Upper lobe of right lung (tissue), 1 donor: ENCODE measurements around the gene TRIM44. TPM values are rescaled to one million over a fixed set of nuclear protein-coding genes. Genes with fewer than 3 reads are reported as not detected.

Experiments
- ATAC-seq: fragments of 200-7000 bp; cut with Tn5 transposase; one replicate; pipeline ENCODE4 v1.9.1; 2020; ENCODE audit warnings: mild to moderate bottlenecking, moderate library complexity
- DNase-seq: peaks from one replicate; pipeline ENCODE4 v3.0.0-alpha.2; 2020
- H3K27ac ChIP-seq: fragments of 200-600 bp; one replicate; pipeline ENCODE4 v1.8.0; 2022
- H3K27me3 ChIP-seq: fragments of 200-600 bp; one replicate; pipeline ENCODE4 v1.8.0; 2022; ENCODE audit warnings: mild to moderate bottlenecking
- H3K36me3 ChIP-seq: fragments of 200-600 bp; one replicate; pipeline ENCODE4 v1.8.0; 2022
- H3K4me1 ChIP-seq: fragments of 200-600 bp; one replicate; pipeline ENCODE4 v1.8.0; 2022
- H3K4me3 ChIP-seq: fragments of 200-600 bp; one replicate; pipeline ENCODE4 v1.8.0; 2022; ENCODE audit warnings: mild to moderate bottlenecking
- H3K9me3 ChIP-seq: fragments of 200-600 bp; one replicate; pipeline ENCODE4 v1.8.0; 2022
- intact Hi-C: fragments of 100-400 bp; cut with DNase I; formaldehyde crosslinking; loops from one replicate; pipeline ENCODE4 v1.11.0; 2022
- total RNA-seq: library from RNA; stranded (reverse); fragmentation: NEBNext Ultra II Directional; extraction: Animal tissue kit (Norgen Biotek cat#: 25700); gene quantifications from one replicate; pipeline ENCODE4 v1.2.1, GENCODE V29; 2021
- TF ChIP-seq, protein P1 (sequence below): fragments of 200-600 bp; IDR thresholded peaks from one replicate; pipeline ENCODE4 v1.8.0; 2022; ENCODE audit warnings: antibody characterized with exemption
- donor health status: DM: no; HTN: yes; CAD: no; lungs with severe emphysema.

Gene TRIM44
- total RNA-seq, 1 donor from 2014 or later, result 67.2 TPM

DNA sequence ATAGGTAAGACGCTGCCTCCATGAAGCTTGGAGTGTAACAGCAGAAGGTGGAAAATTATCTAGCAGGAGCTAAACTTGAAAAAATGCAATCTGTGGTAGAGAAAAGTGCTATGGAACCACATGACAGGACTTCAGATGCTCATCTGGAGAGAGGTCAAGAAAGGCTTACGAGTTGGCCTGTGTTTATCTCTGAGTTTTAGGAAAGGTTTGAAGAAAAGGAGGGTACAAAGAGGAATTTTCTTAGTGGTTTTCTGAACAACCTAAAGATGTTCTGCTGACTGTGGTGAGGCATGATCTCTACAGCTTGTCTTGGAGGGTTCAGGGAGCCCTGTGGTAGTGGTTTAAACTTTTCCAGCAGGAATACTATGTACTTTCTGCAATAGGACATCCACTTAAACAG is 36.1 kb upstream of the TRIM44 start:
- peaks cover 3% of the 10 kb centered on the region for H3K4me1 ChIP-seq
- no peak overlapping the region for H3K27ac ChIP-seq
- intact Hi-C loops, result no loop called here
- peaks cover 10% of the 10 kb centered on the region for H3K27me3 ChIP-seq
- DNase-seq (no peak), ATAC-seq (no peak)
- H3K36me3 ChIP-seq, result no peaks in the 10 kb centered on the region
- no peak overlapping the region for H3K4me3 ChIP-seq
- no peaks in the 10 kb centered on the region for H3K9me3 ChIP-seq
- TF ChIP-seq, protein P1, sequence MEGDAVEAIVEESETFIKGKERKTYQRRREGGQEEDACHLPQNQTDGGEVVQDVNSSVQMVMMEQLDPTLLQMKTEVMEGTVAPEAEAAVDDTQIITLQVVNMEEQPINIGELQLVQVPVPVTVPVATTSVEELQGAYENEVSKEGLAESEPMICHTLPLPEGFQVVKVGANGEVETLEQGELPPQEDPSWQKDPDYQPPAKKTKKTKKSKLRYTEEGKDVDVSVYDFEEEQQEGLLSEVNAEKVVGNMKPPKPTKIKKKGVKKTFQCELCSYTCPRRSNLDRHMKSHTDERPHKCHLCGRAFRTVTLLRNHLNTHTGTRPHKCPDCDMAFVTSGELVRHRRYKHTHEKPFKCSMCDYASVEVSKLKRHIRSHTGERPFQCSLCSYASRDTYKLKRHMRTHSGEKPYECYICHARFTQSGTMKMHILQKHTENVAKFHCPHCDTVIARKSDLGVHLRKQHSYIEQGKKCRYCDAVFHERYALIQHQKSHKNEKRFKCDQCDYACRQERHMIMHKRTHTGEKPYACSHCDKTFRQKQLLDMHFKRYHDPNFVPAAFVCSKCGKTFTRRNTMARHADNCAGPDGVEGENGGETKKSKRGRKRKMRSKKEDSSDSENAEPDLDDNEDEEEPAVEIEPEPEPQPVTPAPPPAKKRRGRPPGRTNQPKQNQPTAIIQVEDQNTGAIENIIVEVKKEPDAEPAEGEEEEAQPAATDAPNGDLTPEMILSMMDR, result no peak

DNA sequence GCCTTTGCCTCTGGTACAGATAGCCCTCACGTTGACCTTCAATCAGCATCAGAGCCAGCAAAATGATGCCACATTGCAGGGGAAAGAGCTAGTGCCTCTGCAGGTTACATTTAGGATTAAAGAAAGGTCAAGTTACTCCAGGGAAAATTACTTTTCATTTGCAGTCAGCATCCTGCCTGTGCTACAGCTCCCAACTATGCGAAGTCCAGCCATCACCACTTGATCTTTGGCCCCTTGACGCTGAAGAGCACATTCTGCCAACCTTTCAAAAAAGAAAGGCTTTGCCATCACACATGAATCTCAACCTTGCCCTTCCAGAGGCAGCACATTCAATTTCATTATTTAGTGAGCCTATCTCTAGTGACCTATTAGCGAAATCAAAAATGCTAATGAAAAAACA is 33.1 kb upstream of the TRIM44 start:
- intact Hi-C loops, result no loop called here
- no peaks in the 10 kb centered on the region for H3K27me3 ChIP-seq
- TF ChIP-seq, protein P1, result no peak
- no peak overlapping the region for H3K27ac ChIP-seq
- ATAC-seq (peak; percentile 40), DNase-seq (no peak)
- no peaks in the 10 kb centered on the region for H3K4me1 ChIP-seq
- no peaks in the 10 kb centered on the region for H3K36me3 ChIP-seq
- no peaks in the 10 kb centered on the region for H3K9me3 ChIP-seq
- H3K4me3 ChIP-seq, result no peak overlapping the region

DNA sequence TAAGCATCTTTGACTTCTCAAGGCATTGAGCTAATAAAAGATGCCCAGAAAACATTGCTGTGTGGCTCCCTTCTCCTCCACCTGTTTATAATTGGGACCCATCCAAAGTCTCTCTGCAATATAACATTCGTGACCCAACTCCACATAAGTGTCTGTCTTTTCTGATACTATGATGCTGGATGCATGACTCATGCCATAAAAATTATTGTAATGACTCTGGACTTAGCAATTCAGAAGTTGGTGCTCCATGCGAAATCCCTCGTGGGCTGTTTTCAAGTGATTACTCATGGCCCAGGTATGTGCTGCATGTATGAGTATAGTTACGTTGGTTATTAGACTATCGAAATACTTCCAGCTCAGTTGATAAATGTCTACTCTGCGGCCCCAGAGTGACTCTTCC is 32.7 kb upstream of the TRIM44 start:
- Histone ChIP-seq H3K9me3 (no peaks in the 10 kb centered on the region), H3K4me1 (no peaks in the 10 kb centered on the region), H3K27me3 (no peaks in the 10 kb centered on the region), H3K4me3 (no peak overlapping the region), H3K27ac (no peak overlapping the region), H3K36me3 (no peaks in the 10 kb centered on the region)
- TF ChIP-seq, protein P1, result no peak
- DNase-seq (no peak), ATAC-seq (peak; percentile 88)
- intact Hi-C loops, result no loop called here

DNA sequence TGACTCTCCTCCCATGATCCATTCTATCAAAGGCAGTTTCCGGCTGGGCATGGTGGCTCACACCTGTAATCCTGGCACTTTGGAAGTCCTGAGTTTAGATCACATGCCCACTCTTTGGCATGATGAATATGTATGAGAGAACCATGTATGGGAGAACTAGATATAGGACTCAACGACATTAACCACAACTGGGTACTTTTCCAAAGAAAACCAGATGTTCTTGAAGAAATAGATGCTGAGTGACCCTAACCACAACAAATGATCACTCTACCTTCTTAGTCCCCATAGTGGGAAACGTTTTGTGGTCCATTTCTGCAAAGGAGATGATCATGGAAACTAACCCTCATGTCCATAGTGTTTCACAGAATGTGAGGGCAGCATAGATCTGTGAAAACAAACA is 30.7 kb upstream of the TRIM44 start:
- DNase-seq, result no peak
- intact Hi-C loops, result no loop called here
- no peaks in the 10 kb centered on the region for H3K4me1 ChIP-seq
- TF ChIP-seq, protein P1, result no peak
- H3K4me3 ChIP-seq, result no peak overlapping the region
- H3K27ac ChIP-seq, result no peak overlapping the region
- no peaks in the 10 kb centered on the region for H3K27me3 ChIP-seq
- H3K9me3 ChIP-seq, result no peaks in the 10 kb centered on the region
- H3K36me3 ChIP-seq, result no peaks in the 10 kb centered on the region
- ATAC-seq, result no peak

DNA sequence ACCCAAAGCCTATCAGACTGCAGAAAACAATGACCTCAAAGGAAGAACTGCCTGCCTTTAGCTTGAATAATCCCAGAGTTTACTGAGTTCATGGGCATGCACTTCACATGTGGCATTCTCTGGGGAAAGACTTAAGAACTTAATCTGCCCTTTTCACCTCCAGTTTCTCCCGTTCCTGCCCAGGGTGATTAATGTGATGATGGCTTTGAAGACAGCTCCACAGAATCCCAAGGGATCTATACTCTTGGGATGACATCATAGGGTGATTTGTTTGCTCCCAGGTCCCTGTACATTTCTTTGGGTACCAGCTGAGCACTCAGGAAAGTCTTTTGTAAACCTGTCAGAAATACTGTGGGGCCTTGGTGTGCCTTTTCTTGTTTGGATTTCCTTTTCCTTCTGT is 30.3 kb upstream of the TRIM44 start:
- no peaks in the 10 kb centered on the region for H3K36me3 ChIP-seq
- no peaks in the 10 kb centered on the region for H3K27me3 ChIP-seq
- no peaks in the 10 kb centered on the region for H3K4me1 ChIP-seq
- H3K27ac ChIP-seq, result no peak overlapping the region
- intact Hi-C loops, result no loop called here
- TF ChIP-seq, protein P1, result no peak
- DNase-seq, result no peak
- ATAC-seq, result no peak
- H3K4me3 ChIP-seq, result no peak overlapping the region
- no peaks in the 10 kb centered on the region for H3K9me3 ChIP-seq

DNA sequence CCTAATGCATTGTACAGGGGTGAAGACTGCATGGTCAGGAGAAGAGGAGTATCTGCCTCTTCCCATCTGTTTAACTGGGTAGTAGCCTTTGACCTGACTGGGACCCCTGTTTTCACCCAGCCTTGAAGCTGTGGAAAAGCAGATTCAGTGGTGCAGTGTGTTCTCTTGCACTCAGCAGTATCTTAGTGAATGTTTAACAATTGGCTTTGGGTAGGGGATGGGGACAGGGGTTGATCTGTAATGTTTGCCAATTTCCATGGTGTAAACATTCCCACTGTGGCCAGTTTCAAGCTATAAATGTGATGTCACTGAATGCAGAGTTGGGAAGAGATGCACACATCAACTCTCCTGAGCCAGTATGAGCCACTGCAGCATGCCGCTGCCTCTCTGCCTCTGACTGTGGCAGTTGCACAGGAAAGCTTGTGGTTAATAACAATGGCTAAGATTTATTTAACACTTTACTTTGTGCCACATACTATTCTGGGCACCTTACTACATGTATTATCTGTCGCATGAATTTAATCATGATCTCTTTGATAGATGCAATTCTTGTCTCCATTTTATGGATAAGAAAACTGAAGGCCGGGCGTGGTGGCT is 28.6 kb upstream of the TRIM44 start:
- H3K9me3 ChIP-seq, result no peaks in the 10 kb centered on the region
- no peak overlapping the region for H3K4me3 ChIP-seq
- no peak overlapping the region for H3K27ac ChIP-seq
- H3K36me3 ChIP-seq, result no peaks in the 10 kb centered on the region
- DNase-seq, result no peak
- intact Hi-C loops, result no loop called here
- ATAC-seq, result no peak
- TF ChIP-seq, protein P1, result no peak
- no peaks in the 10 kb centered on the region for H3K4me1 ChIP-seq
- H3K27me3 ChIP-seq, result no peaks in the 10 kb centered on the region
